NCI-H226 (cell line): Measurements from ENCODE around the gene PTK7.
"Not testable (repeated sequence)": the region's sequence is repeated elsewhere in the genome, so short reads cannot be mapped to it uniquely, and the experiment has no call there.

Experiments used
- DNase-seq: peaks from one replicate; pipeline ENCODE4 v3.0.0-alpha.2; 2015

Gene PTK7

GRCh38 chr6:43075670-43076463, at the start of gene PTK7:
TSS of gene PTK7 (plus strand) at chr6:43076314. CDS start at chr6:43076489, 175 bp downstream.
- DNase-seq: peak; percentile 45

DNA sequence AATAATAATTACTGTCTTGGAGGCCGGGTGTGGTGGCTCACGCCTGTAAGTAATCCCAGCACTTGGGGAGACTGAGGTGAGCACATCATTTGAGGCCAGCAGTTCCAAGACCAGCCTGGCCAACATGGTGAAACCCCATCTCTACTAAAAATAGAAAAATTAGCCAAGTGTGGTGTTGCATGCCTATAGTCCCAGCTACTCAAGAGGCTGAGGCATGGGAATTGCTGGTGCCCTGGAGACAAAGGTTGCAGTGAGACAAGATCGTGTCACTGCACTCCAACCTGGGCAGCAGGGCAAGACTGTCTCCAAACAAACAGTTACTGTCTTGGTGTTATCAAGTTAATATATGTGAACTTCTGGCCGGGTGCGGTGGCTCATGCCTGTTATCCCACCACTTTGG, 49.7 kb upstream of the PTK7 start:
- DNase-seq: no peak

- no peak for DNase-seq
Observed at GRCh38 chr6:43029120-43029519, 47.0 kb upstream of the PTK7 start.

- no peak for DNase-seq
Observed at GRCh38 chr6:43032326-43032725, 43.8 kb upstream of the PTK7 start.

DNA sequence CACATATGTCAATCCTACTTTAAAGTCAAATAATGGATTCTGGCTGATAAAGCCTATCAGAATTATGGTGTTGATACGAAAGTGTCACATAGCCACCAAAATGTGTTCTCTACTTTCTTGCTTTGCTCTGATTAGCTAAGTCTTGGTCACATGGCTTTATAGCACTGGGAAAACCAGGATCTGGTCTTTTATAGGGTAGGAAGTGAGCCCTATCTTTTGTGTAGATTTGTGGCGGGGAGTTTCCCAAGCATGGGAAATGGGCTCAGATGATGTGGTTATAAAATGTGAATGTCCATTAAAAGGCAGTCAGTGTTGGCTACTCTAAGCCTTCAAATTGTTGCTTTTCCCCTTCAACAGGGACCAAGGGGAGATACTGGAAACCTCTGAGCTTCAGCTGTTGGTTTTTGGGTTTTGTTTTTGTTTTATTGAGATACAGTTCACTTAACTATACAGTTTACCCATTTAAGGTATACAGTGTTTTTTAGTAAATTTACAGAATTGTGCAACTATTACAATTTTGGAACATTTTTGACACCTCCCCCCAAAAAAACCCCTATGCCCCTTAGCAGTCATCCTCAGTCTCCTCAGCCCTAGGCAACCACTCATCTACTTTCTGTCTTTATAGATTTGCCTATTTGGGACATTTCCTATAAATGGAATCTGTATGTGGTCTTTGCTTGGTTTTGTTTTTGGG, 42.5 kb upstream of the PTK7 start:
- DNase-seq: no peak

DNA sequence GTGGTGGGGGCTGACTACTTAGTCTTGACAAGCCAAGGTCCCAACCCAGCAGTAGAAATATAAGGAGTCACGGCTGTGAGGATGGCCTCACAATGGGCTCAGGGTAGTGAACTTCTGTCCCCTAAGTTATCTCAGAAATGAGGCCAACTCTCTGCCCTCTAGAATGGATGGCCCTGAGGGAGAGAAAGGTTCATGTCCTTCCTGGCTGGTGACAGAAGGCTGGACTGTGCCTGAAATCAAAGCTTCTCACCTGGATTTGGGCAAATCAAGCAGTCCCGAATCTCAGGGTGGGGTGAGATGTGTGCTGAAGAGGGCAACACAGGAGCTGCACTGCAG, 42.0 kb upstream of the PTK7 start:
- DNase-seq: no peak

- no peak for DNase-seq
Observed at GRCh38 chr6:43035495-43036194, 40.5 kb upstream of the PTK7 start.

DNA sequence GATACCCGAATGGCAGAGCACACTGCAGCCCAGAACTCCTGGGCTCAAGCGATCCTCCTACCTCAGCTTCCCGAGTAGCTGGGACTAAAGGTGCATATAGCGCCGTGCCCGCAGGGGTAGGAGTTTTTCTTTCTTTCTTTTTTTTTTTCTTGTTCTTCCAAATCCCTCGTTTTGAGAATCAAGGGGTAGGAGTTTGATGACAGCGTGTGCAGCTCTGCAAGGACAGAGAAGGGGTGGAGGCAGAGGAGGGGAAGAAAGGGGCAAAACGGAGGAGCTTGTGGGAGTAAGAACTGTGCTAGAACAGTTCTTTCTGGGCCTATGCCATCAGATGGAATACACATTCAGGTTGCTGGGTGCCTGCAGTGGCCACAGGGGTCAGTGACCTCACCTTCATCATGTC, 39.4 kb upstream of the PTK7 start:
- no peak for DNase-seq

- DNase-seq: no peak
Observed at GRCh38 chr6:43037197-43037596, 38.9 kb upstream of the PTK7 start.

DNA sequence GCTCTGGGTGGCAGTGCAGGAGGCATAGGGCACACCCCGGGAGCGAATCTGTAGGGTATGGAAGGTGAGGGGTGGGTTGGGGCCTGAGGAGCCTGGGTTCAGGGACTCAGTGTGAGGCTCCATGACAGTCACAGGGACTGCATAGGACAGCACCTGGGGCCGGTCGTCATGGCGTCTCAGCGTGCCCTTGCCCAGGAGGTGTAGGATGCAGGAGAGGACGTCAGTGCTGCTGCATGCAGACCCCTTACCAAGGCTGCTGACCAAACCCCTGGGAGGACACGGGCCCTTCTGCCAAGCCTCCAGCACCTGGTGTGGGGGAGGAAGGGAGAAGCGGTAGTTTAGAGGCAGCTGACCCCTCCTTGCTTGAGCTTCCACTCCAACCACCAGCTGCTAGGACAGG, 38.4 kb upstream of the PTK7 start:
- DNase-seq: no peak

DNA sequence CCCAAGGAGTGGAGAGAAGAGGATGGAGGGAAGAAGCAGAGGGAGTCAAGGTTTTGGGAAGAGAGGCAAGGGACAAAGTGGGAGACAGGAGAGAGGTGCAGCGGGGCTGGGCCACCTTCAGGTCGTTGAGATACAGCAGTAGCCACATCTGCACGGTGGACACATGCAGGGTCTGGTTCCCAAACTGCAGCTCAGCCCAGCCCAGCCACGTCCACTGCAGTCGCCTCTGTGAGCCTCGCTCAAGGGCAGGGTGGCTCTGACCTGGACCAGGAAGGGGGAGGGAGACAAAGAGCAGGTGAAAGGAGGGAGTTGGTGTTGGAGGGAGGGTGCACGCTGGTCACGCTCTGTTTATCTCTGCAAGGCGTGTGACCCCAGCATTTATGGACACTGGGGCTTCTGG, 37.4 kb upstream of the PTK7 start:
- no peak for DNase-seq

DNA sequence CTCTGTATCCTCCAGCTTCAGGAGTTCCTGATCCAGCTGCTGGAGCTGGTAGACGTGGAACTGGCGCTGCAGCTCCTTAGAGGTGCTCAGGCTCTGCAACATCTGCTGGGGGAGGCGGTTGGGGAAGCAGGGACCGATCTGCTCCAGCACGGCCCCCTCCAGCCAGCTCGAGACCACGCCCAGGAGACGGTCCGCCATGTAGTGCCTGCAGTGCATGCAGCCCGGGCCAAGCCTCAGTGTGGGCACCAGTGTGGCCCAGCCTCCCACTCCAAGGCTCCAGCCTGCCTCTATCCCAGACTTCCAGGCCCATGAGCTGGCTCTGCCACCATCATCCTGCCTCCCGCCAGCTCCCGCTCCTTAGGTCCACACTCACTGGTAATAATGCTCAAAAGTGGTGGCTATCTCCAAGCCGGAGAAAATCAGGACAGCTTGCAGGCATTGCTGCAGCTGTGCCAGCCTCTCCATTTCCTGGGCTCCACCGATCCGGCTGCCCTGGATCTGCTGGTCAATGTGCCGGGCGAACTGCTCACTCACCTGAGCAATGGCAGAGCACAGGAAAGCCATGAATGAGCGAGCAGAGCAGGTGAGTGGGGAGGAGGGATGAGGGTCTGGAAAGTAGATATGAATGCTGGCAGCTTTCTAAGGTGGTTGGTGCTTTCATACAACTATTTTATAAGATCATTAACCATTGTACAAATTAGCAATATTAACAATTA, 35.4 kb upstream of the PTK7 start:
- DNase-seq: no peak

- DNase-seq: not testable (repeated sequence)
Observed at GRCh38 chr6:43041475-43041874, 34.6 kb upstream of the PTK7 start.

GRCh38 chr6:43043310-43043709, 32.8 kb upstream of the PTK7 start:
- no peak for DNase-seq

GRCh38 chr6:43045371-43045930, 30.7 kb upstream of the PTK7 start:
- DNase-seq: no peak

GRCh38 chr6:43047998-43048397, 28.1 kb upstream of the PTK7 start:
- DNase-seq: no peak

- no peak for DNase-seq
Observed at GRCh38 chr6:43050981-43051380, 25.1 kb upstream of the PTK7 start.

- no peak for DNase-seq
Observed at GRCh38 chr6:43052225-43052841, 23.8 kb upstream of the PTK7 start.

DNA sequence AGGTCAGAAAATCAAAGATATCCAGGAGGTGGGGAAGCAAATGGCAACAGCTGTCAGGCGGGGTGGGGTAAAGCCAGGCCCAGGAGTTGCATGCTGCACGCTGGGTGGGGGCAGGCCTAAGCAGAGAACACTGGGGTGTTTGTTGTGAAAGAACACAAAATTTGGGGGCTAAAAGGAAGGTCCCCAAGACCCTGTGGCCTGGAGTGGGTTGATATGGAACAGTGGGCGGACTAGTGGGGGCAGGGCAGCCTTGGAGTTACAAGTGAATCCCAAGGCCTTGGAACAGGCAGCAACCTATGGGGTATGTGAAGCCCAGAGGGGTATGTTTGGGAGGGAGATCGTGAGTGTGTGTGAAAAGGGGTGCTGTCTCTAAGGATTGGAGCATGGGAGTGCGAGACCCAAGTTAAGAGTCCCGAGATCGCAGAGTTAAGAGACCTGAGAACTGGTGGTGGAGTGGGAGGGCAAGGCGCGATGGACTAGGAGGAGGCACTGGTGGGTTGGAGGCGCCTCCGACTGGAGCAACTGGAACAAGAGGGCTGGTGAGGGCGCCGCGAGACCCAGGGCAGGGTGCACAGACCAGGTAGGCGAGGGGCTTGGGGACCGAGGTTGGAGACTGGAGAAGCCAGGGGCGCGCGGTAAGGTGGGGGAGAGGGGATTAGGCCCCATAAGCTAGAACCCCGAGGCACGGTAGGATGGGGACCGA, 23.1 kb upstream of the PTK7 start:
- no peak for DNase-seq

- DNase-seq: peak; percentile 95
Observed at GRCh38 chr6:43053545-43054205, 22.4 kb upstream of the PTK7 start, which contains the start of gene CUL7. TSS of gene CUL7 (minus strand) at chr6:43053851. CDS start at chr6:43052788, 1,063 bp downstream.
